Measurements from ENCODE around the gene KCNJ14. TPM values are rescaled to one million over a fixed set of nuclear protein-coding genes. Genes with fewer than 3 reads are reported as not detected.

The KCNJ14 gene
- total and polyA plus RNA-seq, 7 donors: 0.28 to 2.6 (median 1.1) TPM

- ATAC-seq (no peak), DNase-seq (peak in 1 of 2 donors; percentile 49)
- Histone ChIP-seq H3K9me3 (no peaks in the 10 kb centered on the region), H3K4me3 (no peak overlapping the region), H3K27me3 (ENCODE audit: insufficient read depth in 3 of 3, low read length in 2 of 3) (peaks cover 0 to 43% (median 14%) of the 10 kb centered on the region in 3 donors), H3K36me3 (ENCODE audit: insufficient read depth in 1 of 2, low read depth in 1 of 2) (no peaks in the 10 kb centered on the region), H3K4me1 (peaks cover 8% of the 10 kb centered on the region), H3K27ac (no peak overlapping the region)
- TF ChIP-seq CTCF (IDR thresholded peaks at IDR 0.05): no peak
- WGBS, 3 donors: 37 to 47% (median 40%) methylated on average over 10 of the region's 10 CpGs
- intact Hi-C loops (cut with DNase I): no loop called here
Observed at GRCh38 chr19:48491793-48492123, 36.4 kb downstream of the KCNJ14 start.

DNA sequence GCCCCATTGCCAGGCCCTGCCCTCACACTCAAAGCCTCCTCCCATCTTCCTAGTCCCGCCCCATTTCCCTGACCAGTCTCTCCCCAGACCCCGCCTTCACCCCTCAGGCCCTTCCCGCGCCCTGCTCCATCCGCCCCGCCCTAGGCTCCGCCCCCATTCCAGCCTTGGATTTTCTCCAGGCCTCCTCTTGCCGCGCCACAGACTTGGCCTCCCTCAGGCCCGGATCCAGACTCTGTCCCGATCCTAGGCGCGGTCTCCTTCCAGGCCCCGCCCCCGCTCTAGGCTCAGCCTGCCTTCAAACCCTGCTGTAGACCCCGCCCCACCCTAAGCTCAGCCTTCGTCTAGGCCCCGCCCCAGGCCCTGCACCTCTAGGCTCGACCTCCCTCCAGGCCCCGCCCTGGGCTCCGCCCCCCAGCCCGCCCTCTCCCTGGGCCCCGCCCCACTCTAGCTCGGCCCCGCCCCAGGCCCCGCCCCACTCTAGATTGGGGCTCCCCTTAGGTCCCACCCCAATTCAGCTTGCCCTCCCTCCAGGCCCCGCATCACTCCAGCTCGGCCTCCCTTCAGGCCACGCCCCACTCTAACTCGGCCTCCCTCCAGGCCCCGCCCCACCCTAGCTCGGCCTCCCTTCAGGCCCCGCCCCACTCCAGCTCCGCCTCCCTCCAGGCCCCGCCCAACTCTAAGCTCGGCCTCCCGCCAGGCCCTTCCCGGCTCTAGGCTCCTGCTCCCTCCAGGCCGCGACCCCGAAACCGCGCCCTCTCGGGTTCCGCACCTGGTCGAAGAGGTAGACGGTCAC lies 37.7 kb downstream of the KCNJ14 start:
- ATAC-seq: peak; percentile 77 to 83 (median 81)
- peaks cover 0 to 51% (median 15%) of the 10 kb centered on the region in 3 donors for H3K27me3 ChIP-seq (ENCODE audit: insufficient read depth in 3 of 3, low read length in 2 of 3)
- intact Hi-C loops (cut with DNase I): no loop called here
- peak overlapping the region; percentile 53 for H3K27ac ChIP-seq
- H3K4me3 ChIP-seq: peak overlapping the region; percentile 65
- DNase-seq: peak; percentile 91 to 94
- H3K9me3 ChIP-seq: no peaks in the 10 kb centered on the region
- 2 to 5% (median 3%) methylated on average over 38 to 47 of the region's 47 CpGs for WGBS, 3 donors
- H3K36me3 ChIP-seq (ENCODE audit: insufficient read depth in 1 of 2, low read depth in 1 of 2): no peaks in the 10 kb centered on the region
- H3K4me1 ChIP-seq: peaks cover 8% of the 10 kb centered on the region
- TF ChIP-seq CTCF (IDR thresholded peaks at IDR 0.05): no peak

DNA sequence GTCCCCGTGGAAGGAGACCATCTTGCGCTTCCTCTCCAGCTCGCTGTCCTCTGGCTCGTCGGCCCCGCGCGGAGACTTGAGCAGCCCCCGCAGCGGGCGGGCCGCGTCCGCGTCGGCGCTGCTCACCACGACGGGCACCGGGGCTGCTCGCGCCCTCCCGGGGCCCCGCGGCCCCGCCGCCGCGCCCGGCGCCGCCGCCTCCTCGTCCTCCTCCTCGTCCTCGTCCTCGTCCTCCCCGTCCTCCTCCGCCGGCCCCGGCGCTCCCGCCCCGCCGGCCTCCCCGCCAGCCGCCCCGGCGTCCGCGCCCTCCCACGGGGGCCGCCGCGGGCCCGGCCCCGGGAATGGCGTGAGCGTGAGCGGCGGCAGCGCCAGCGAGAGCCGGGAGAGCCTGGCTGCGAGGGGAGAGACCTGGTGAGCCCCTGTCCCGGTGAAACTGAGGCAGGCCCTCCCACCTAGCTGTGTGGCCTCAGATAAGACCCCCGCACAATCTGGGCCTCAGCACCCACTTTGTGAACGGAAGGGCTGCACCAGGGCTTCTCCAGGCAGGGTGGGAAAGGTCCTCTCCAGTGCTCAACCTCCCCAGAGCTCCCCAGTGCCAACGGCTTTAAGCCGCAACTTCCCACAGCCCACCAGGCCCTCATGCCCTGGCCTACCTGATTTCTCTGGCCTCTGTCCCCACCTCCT lies 38.5 kb downstream of the KCNJ14 start:
- 5 to 10% (median 5%) methylated on average over 42 to 69 of the region's 70 CpGs for WGBS, 3 donors
- H3K4me3 ChIP-seq: peak overlapping the region; percentile 65
- ATAC-seq (peak in 3 of 4 donors; percentile 3 to 14 (median 8)), DNase-seq (no peak)
- no peaks in the 10 kb centered on the region for H3K9me3 ChIP-seq
- peaks cover 8% of the 10 kb centered on the region for H3K4me1 ChIP-seq
- peaks cover 0 to 58% (median 17%) of the 10 kb centered on the region in 3 donors for H3K27me3 ChIP-seq (ENCODE audit: insufficient read depth in 3 of 3, low read length in 2 of 3)
- TF ChIP-seq CTCF (IDR thresholded peaks at IDR 0.05): no peak
- no peaks in the 10 kb centered on the region for H3K36me3 ChIP-seq (ENCODE audit: insufficient read depth in 1 of 2, low read depth in 1 of 2)
- intact Hi-C loops (cut with DNase I): no loop called here
- H3K27ac ChIP-seq: no peak overlapping the region

- ATAC-seq (no peak), DNase-seq (no peak)
- intact Hi-C loops (cut with DNase I): no loop called here
- H3K4me1 ChIP-seq: peaks cover 3% of the 10 kb centered on the region
- no peaks in the 10 kb centered on the region for H3K36me3 ChIP-seq (ENCODE audit: insufficient read depth in 1 of 2, low read depth in 1 of 2)
- no peaks in the 10 kb centered on the region for H3K9me3 ChIP-seq
- no peak overlapping the region for H3K27ac ChIP-seq
- 73 to 77% (median 74%) methylated on average over 6 of the region's 6 CpGs for WGBS, 3 donors
- H3K4me3 ChIP-seq: no peak overlapping the region
- TF ChIP-seq CTCF (IDR thresholded peaks at IDR 0.05): no peak
- H3K27me3 ChIP-seq (ENCODE audit: insufficient read depth in 3 of 3, low read length in 2 of 3): peaks cover 0 to 66% (median 23%) of the 10 kb centered on the region in 3 donors
Observed at GRCh38 chr19:48495396-48495795, 40.0 kb downstream of the KCNJ14 start.

Measured in psoas muscle (tissue), 8 donors.